ENCODE data around the gene DUXA.
A peak's percentile ranks its signal among the peaks of the same experiment; 100 is the strongest.
"Not testable (repeated sequence)": the region's sequence is repeated elsewhere in the genome, so short reads cannot be mapped to it uniquely, and the experiment has no call there.

Gene DUXA

GRCh38 chr19:57167385-57167784, at the start of gene DUXA:
Gene DUXA, minus strand, starts transcription at chr19:57167485. Its CDS starts 42 bp downstream, at chr19:57167443.
- DNase-seq (ENCODE audit: low spot score), result no peak

GRCh38 chr19:57212109-57212508, 44.8 kb upstream of the DUXA start:
- no peak for DNase-seq (ENCODE audit: low spot score)

GRCh38 chr19:57210381-57210780, 43.1 kb upstream of the DUXA start:
- DNase-seq (ENCODE audit: low spot score), result no peak

GRCh38 chr19:57202160-57202559, 34.9 kb upstream of the DUXA start:
- DNase-seq (ENCODE audit: low spot score), result no peak

GRCh38 chr19:57197874-57198273, 30.6 kb upstream of the DUXA start:
- not testable (repeated sequence) for DNase-seq (ENCODE audit: low spot score)

GRCh38 chr19:57192993-57193392, 25.7 kb upstream of the DUXA start:
- DNase-seq (ENCODE audit: low spot score), result no peak

- no peak for DNase-seq (ENCODE audit: low spot score)
Measured at GRCh38 chr19:57192077-57192420, 24.8 kb upstream of the DUXA start.

- DNase-seq (ENCODE audit: low spot score), result peak; percentile 83
Measured at GRCh38 chr19:57191141-57192076, 24.1 kb upstream of the DUXA start, which contains the start of gene ZNF264. Gene ZNF264, plus strand, starts transcription at chr19:57191500. Its CDS starts 414 bp downstream, at chr19:57191914.

GRCh38 chr19:57190301-57190700, 23.0 kb upstream of the DUXA start:
- no peak for DNase-seq (ENCODE audit: low spot score)

- no peak for DNase-seq (ENCODE audit: low spot score)
Measured at GRCh38 chr19:57171551-57172081, 4.3 kb upstream of the DUXA start.

- DNase-seq (ENCODE audit: low spot score), result no peak
Measured at GRCh38 chr19:57165846-57166245, 1.4 kb downstream of the DUXA start.

- no peak for DNase-seq (ENCODE audit: low spot score)
Measured at GRCh38 chr19:57161985-57162539, 5.2 kb downstream of the DUXA start.

- no peak for DNase-seq (ENCODE audit: low spot score)
Measured at GRCh38 chr19:57152921-57153320, 14.4 kb downstream of the DUXA start.

GRCh38 chr19:57141699-57142098, 25.6 kb downstream of the DUXA start:
- DNase-seq (ENCODE audit: low spot score), result no peak

- no peak for DNase-seq (ENCODE audit: low spot score)
Measured at GRCh38 chr19:57135797-57136196, 31.5 kb downstream of the DUXA start.

GRCh38 chr19:57127403-57127802, 39.9 kb downstream of the DUXA start:
- not testable (repeated sequence) for DNase-seq (ENCODE audit: low spot score)

- no peak for DNase-seq (ENCODE audit: low spot score)
Measured at GRCh38 chr19:57123882-57124281, 43.4 kb downstream of the DUXA start.

GRCh38 chr19:57118848-57119247, 48.4 kb downstream of the DUXA start:
- DNase-seq (ENCODE audit: low spot score), result no peak

GRCh38 chr19:57113501-57113900, 53.8 kb downstream of the DUXA start:
- not testable (repeated sequence) for DNase-seq (ENCODE audit: low spot score)

GRCh38 chr19:57111329-57111644, 56.0 kb downstream of the DUXA start:
- peak; percentile 8 for DNase-seq (ENCODE audit: low spot score)

- peak; percentile 30 for DNase-seq (ENCODE audit: low spot score)
Measured at GRCh38 chr19:57110592-57111328, 56.5 kb downstream of the DUXA start.

GRCh38 chr19:57106722-57107235, 60.5 kb downstream of the DUXA start:
- DNase-seq (ENCODE audit: low spot score), result no peak
